ENCODE data around the gene PHRF1. TPM values are rescaled to one million over a fixed set of nuclear protein-coding genes. Genes with fewer than 3 reads are reported as not detected.

Gene PHRF1
- polyA plus RNA-seq, 1 donor from 2014 or later = 8.5 TPM

GRCh38 chr11:576811-577610 is 741 bp downstream of the PHRF1 start:
- Histone ChIP-seq H3K27me3 (ENCODE audit: insufficient read depth, low read depth, low read length) (no peaks in the 10 kb centered on the region), H2AFZ (ENCODE audit: low read depth, low read length) (no peak overlapping the region), H3K9me3 (ENCODE audit: low read length) (no peaks in the 10 kb centered on the region), H3K27ac (ENCODE audit: low read length) (peak overlapping the region; percentile 52), H4K20me1 (ENCODE audit: insufficient read depth) (peaks cover 16% of the 10 kb centered on the region), H3K79me2 (replicated peaks; ENCODE audit: insufficient read depth, low read length) (peaks cover 39% of the 10 kb centered on the region), H3K36me3 (ENCODE audit: insufficient read depth, low read length) (no peaks in the 10 kb centered on the region), H3K9me2 (ENCODE audit: insufficient read depth, low read length) (no peaks in the 10 kb centered on the region), H3K9ac (ENCODE audit: low read length) (peak overlapping the region; percentile 93), H3F3A (ENCODE audit: insufficient read depth, low read length, poor library complexity, severe bottlenecking) (no peaks in the 10 kb centered on the region), H3K4me2 (ENCODE audit: low read length) (peak overlapping the region; percentile 68), H3K4me3 (ENCODE audit: low read length) (peak overlapping the region; percentile 97)
- TF ChIP-seq MXI1 (conservative IDR thresholded peaks at IDR 0.05; ENCODE audit: poor library complexity, severe bottlenecking) (no peak), SMC3 (conservative IDR thresholded peaks at IDR 0.05; ENCODE audit: poor library complexity) (no peak), RAD21 (conservative IDR thresholded peaks at IDR 0.05) (no peak), CTCF (IDR thresholded peaks at IDR 0.05; ENCODE audit: poor library complexity, severe bottlenecking) (no peak), TAF1 (IDR thresholded peaks at IDR 0.05; ENCODE audit: low read depth) (no peak), REST (IDR thresholded peaks at IDR 0.05; ENCODE audit: borderline replicate concordance) (no peak)

DNA sequence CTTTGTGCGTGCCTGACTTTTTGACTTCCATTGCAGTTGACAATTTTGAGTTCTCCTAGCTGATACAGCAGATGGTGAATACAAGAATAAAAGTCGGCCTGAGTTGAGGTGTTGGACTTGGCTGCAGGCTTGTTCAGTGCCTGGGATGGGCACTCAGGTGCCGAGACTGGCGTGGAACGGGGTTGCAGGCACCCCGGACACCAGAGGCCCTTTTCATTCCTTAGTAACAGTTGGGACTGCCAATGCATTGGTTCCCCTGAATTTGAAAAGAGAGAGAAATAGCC is 1.3 kb downstream of the PHRF1 start:
- Histone ChIP-seq H3K4me2 (ENCODE audit: low read length) (peak overlapping the region; percentile 68), H3K27ac (ENCODE audit: low read length) (no peak overlapping the region), H3K9ac (ENCODE audit: low read length) (peak overlapping the region; percentile 93), H2AFZ (ENCODE audit: low read depth, low read length) (no peak overlapping the region), H3K79me2 (replicated peaks; ENCODE audit: insufficient read depth, low read length) (peaks cover 39% of the 10 kb centered on the region), H3F3A (ENCODE audit: insufficient read depth, low read length, poor library complexity, severe bottlenecking) (no peaks in the 10 kb centered on the region), H4K20me1 (ENCODE audit: insufficient read depth) (peaks cover 16% of the 10 kb centered on the region), H3K4me3 (ENCODE audit: low read length) (peak overlapping the region; percentile 97), H3K9me2 (ENCODE audit: insufficient read depth, low read length) (no peaks in the 10 kb centered on the region), H3K27me3 (ENCODE audit: insufficient read depth, low read depth, low read length) (no peaks in the 10 kb centered on the region), H3K36me3 (ENCODE audit: insufficient read depth, low read length) (no peaks in the 10 kb centered on the region), H3K9me3 (ENCODE audit: low read length) (no peaks in the 10 kb centered on the region)
- TF ChIP-seq REST (IDR thresholded peaks at IDR 0.05; ENCODE audit: borderline replicate concordance) (no peak), EZH2 (IDR thresholded peaks at IDR 0.05; ENCODE audit: borderline replicate concordance, insufficient read depth, low read length, poor library complexity, severe bottlenecking) (no peak), SMC3 (conservative IDR thresholded peaks at IDR 0.05; ENCODE audit: poor library complexity) (no peak), TAF1 (IDR thresholded peaks at IDR 0.05; ENCODE audit: low read depth) (no peak), MXI1 (conservative IDR thresholded peaks at IDR 0.05; ENCODE audit: poor library complexity, severe bottlenecking) (no peak), EP300 (conservative IDR thresholded peaks at IDR 0.05; ENCODE audit: poor library complexity, severe bottlenecking) (no peak)
